Activated CD8-positive, alpha-beta T cell treated with anti-CD3 and anti-CD28 coated beads, Interleukin-2, amount 10 ng/mL, durations not matched to agents 7 days and 5 days (primary cell): ENCODE measurements around the gene CTCFL. TPM values are rescaled to one million over a fixed set of nuclear protein-coding genes. Genes with fewer than 3 reads are reported as not detected.

Experiments used
- ATAC-seq: fragments of 150-1000 bp; cut with Tn5 transposase; one replicate; pipeline ENCODE4 v1.10.0; 2021; ENCODE audit warnings: moderate library complexity
- CTCF ChIA-PET: fragments of 350-600 bp; sonication (Branson Sonifier 250); formaldehyde crosslinking; loops from one replicate; lab custom pipeline; 2021; ENCODE audit warnings: antibody characterized with exemption; lab: Charles Lee
- POLR2A ChIA-PET: fragments of 350-600 bp; sonication (Branson Sonifier 250); formaldehyde crosslinking; loops from one replicate; lab custom pipeline; 2021; ENCODE audit warnings: antibody characterized with exemption; lab: Charles Lee
- DNase-seq: peaks from one replicate; pipeline ENCODE4 v3.0.0-alpha.2; 2020
- H3K27ac Mint-ChIP-seq: one replicate; pipeline ENCODE4 v1.8.0; 2021; ENCODE audit warnings: mild to moderate bottlenecking, mixed read lengths
- H3K27me3 Mint-ChIP-seq: one replicate; pipeline ENCODE4 v1.8.0; 2021; ENCODE audit warnings: low read depth, mixed read lengths
- H3K36me3 Mint-ChIP-seq: one replicate; pipeline ENCODE4 v1.8.0; 2021; ENCODE audit warnings: low read depth, mixed read lengths
- H3K4me1 Mint-ChIP-seq: one replicate; pipeline ENCODE4 v1.8.0; 2021; ENCODE audit warnings: low read depth, mixed read lengths
- H3K4me3 Mint-ChIP-seq: one replicate; pipeline ENCODE4 v1.8.0; 2021; ENCODE audit warnings: mild to moderate bottlenecking, mixed read lengths
- H3K9me3 Mint-ChIP-seq: one replicate; pipeline ENCODE4 v1.8.0; 2022; ENCODE audit warnings: mixed read lengths; ENCODE audit not compliant: insufficient read depth
- total RNA-seq, 2 experiments: library from RNA; stranded (reverse); gene quantifications; one replicate each; pipeline ENCODE4 v1.2.3, GENCODE V29; 2021

The CTCFL gene
- total RNA-seq, 2 experiments from 2014 or later, result not detected

GRCh38 chr20:57564951-57565642 lies 40.2 kb upstream of the CTCFL start:
- CTCF ChIA-PET, result no interaction called here
- H3K4me1 Mint-ChIP-seq, result no peaks in the 10 kb centered on the region
- POLR2A ChIA-PET, result no interaction called here
- H3K27ac Mint-ChIP-seq, result no peak overlapping the region
- no peaks in the 10 kb centered on the region for H3K9me3 Mint-ChIP-seq
- DNase-seq (no peak), ATAC-seq (no peak)
- peaks cover 12% of the 10 kb centered on the region for H3K27me3 Mint-ChIP-seq
- no peaks in the 10 kb centered on the region for H3K36me3 Mint-ChIP-seq
- H3K4me3 Mint-ChIP-seq, result no peak overlapping the region

GRCh38 chr20:57564180-57564802 lies 39.4 kb upstream of the CTCFL start:
- ATAC-seq (no peak), DNase-seq (no peak)
- ChIA-PET POLR2A (interaction anchor here (0.6 kb wide), 1 partner anchor 100 kb away, joined by 3 read pairs; no protein-coding TSS in a partner anchor), CTCF (no interaction called here)
- Mint-ChIP-seq H3K9me3 (no peaks in the 10 kb centered on the region), H3K27ac (no peak overlapping the region), H3K36me3 (no peaks in the 10 kb centered on the region), H3K4me3 (no peak overlapping the region), H3K4me1 (no peaks in the 10 kb centered on the region), H3K27me3 (peaks cover 12% of the 10 kb centered on the region)

GRCh38 chr20:57563522-57563921 lies 38.6 kb upstream of the CTCFL start:
- Mint-ChIP-seq H3K36me3 (no peaks in the 10 kb centered on the region), H3K4me1 (no peaks in the 10 kb centered on the region), H3K27me3 (peaks cover 7% of the 10 kb centered on the region), H3K9me3 (no peaks in the 10 kb centered on the region), H3K4me3 (no peak overlapping the region), H3K27ac (no peak overlapping the region)
- ATAC-seq (no peak), DNase-seq (no peak)
- ChIA-PET POLR2A (no interaction called here), CTCF (no interaction called here)

- Mint-ChIP-seq H3K36me3 (no peaks in the 10 kb centered on the region), H3K27me3 (peaks cover 7% of the 10 kb centered on the region), H3K4me3 (no peak overlapping the region), H3K27ac (no peak overlapping the region), H3K4me1 (no peaks in the 10 kb centered on the region), H3K9me3 (no peaks in the 10 kb centered on the region)
- ATAC-seq (no peak), DNase-seq (no peak)
- ChIA-PET CTCF (no interaction called here), POLR2A (no interaction called here)
Observed at GRCh38 chr20:57562541-57563465, 37.9 kb upstream of the CTCFL start.

- no peaks in the 10 kb centered on the region for H3K9me3 Mint-ChIP-seq
- ChIA-PET CTCF (no interaction called here), POLR2A (no interaction called here)
- no peak overlapping the region for H3K27ac Mint-ChIP-seq
- H3K4me1 Mint-ChIP-seq, result no peaks in the 10 kb centered on the region
- ATAC-seq, result no peak
- no peak for DNase-seq
- H3K36me3 Mint-ChIP-seq, result no peaks in the 10 kb centered on the region
- peaks cover 3% of the 10 kb centered on the region for H3K27me3 Mint-ChIP-seq
- H3K4me3 Mint-ChIP-seq, result no peak overlapping the region
Observed at GRCh38 chr20:57561356-57562279, 36.7 kb upstream of the CTCFL start.

- Mint-ChIP-seq H3K27me3 (no peaks in the 10 kb centered on the region), H3K27ac (no peak within 1 kb of the TSS), H3K9me3 (no peaks in the 10 kb centered on the region), H3K4me3 (no peak within 1 kb of the TSS), H3K36me3 (no peaks in the 10 kb centered on the region), H3K4me1 (no peaks in the 10 kb centered on the region)
- ChIA-PET CTCF (no interaction called here), POLR2A (no interaction called here)
- ATAC-seq (no peak), DNase-seq (no peak)
Observed at GRCh38 chr20:57560554-57561355, 35.8 kb upstream of the CTCFL start, which contains the start of gene PCK1. Gene PCK1 (plus strand): TSS chr20:57561110. CDS start chr20:57561412, 302 bp downstream.

GRCh38 chr20:57559658-57560553 lies 35.0 kb upstream of the CTCFL start:
- Mint-ChIP-seq H3K27ac (no peak overlapping the region), H3K9me3 (no peaks in the 10 kb centered on the region), H3K36me3 (no peaks in the 10 kb centered on the region), H3K4me1 (no peaks in the 10 kb centered on the region), H3K27me3 (no peaks in the 10 kb centered on the region), H3K4me3 (no peak overlapping the region)
- DNase-seq (no peak), ATAC-seq (no peak)
- CTCF ChIA-PET, result no interaction called here
- POLR2A ChIA-PET, result no interaction called here

- CTCF ChIA-PET, result no interaction called here
Observed at GRCh38 chr20:57559289-57559634, 34.3 kb upstream of the CTCFL start.

GRCh38 chr20:57558614-57559288 lies 33.8 kb upstream of the CTCFL start:
- no peaks in the 10 kb centered on the region for H3K4me1 Mint-ChIP-seq
- peaks cover 3% of the 10 kb centered on the region for H3K27me3 Mint-ChIP-seq
- DNase-seq (no peak), ATAC-seq (no peak)
- no peaks in the 10 kb centered on the region for H3K9me3 Mint-ChIP-seq
- no peaks in the 10 kb centered on the region for H3K36me3 Mint-ChIP-seq
- POLR2A ChIA-PET, result no interaction called here
- CTCF ChIA-PET, result no interaction called here
- H3K27ac Mint-ChIP-seq, result no peak overlapping the region
- no peak overlapping the region for H3K4me3 Mint-ChIP-seq

More at GRCh38 chr20:57559289-57559634, 34.3 kb upstream of the CTCFL start:
- POLR2A ChIA-PET, result no interaction called here
- Mint-ChIP-seq H3K27ac (no peak overlapping the region), H3K4me1 (no peaks in the 10 kb centered on the region), H3K4me3 (no peak overlapping the region), H3K9me3 (no peaks in the 10 kb centered on the region), H3K36me3 (no peaks in the 10 kb centered on the region), H3K27me3 (peaks cover under 1% of the 10 kb centered on the region)
- no peak for ATAC-seq
- no peak for DNase-seq
